Liver (tissue), 9 donors: ENCODE data around the gene TSPAN18. TPM values are rescaled to one million over a fixed set of nuclear protein-coding genes. Genes with fewer than 3 reads are reported as not detected.

Experiments
- DNase-seq: peaks from one replicate; pipeline ENCODE4 v3.0.0-alpha.2; 2017; ENCODE audit warnings: low spot score
- H3K27ac ChIP-seq, 2 donors: one replicate each; pipeline ENCODE4 v1.7.0; 2013; ENCODE audit warnings: inconsistent platforms in 2 of 2, low read length in 2 of 2, control low read depth in 1 of 2, low read depth in 1 of 2, mild to moderate bottlenecking in 1 of 2
- H3K27me3 ChIP-seq, 4 donors: one replicate each; pipeline versions ENCODE4 v1.6.1 to v1.7.0; 2013; ENCODE audit warnings: low read length in 3 of 4, inconsistent platforms in 1 of 4, mild to moderate bottlenecking in 1 of 4, moderate library complexity in 1 of 4; ENCODE audit not compliant: control insufficient read depth in 4 of 4, insufficient read depth in 4 of 4
- H3K36me3 ChIP-seq, 4 donors: one replicate each; pipeline versions ENCODE4 v1.6.1 to v1.7.0; 2013; ENCODE audit warnings: low read length in 3 of 4, mild to moderate bottlenecking in 3 of 4, low read depth in 1 of 4, moderate library complexity in 1 of 4; ENCODE audit not compliant: control insufficient read depth in 4 of 4, insufficient read depth in 3 of 4
- H3K4me1 ChIP-seq, 4 donors: one replicate each; pipeline versions ENCODE4 v1.6.1 to v1.7.0; 2013; ENCODE audit warnings: low read length in 3 of 4, mild to moderate bottlenecking in 3 of 4, moderate library complexity in 1 of 4; ENCODE audit not compliant: control insufficient read depth in 4 of 4, insufficient read depth in 4 of 4
- H3K4me3 ChIP-seq, 3 donors: one replicate each; pipeline versions ENCODE4 v1.6.1 to v1.7.0; 2013; ENCODE audit warnings: low read length in 3 of 3, control low read depth in 1 of 3, low read depth in 1 of 3, mild to moderate bottlenecking in 1 of 3
- H3K9ac ChIP-seq, 2 donors: one replicate each; pipeline ENCODE4 v1.7.0; 2013; ENCODE audit warnings: low read length in 2 of 2, mild to moderate bottlenecking in 2 of 2, moderate library complexity in 2 of 2, control low read depth in 1 of 2, low read depth in 1 of 2
- H3K9me3 ChIP-seq, 4 donors: one replicate each; pipeline versions ENCODE4 v1.6.1 to v1.7.0; 2013; ENCODE audit warnings: low read length in 3 of 4; ENCODE audit not compliant: control insufficient read depth in 4 of 4
- ATF3 ChIP-seq: IDR thresholded peaks from 2 replicates; pipeline ENCODE4 v1.6.1; 2016; ENCODE audit warnings: antibody characterized with exemption
- EGR1 ChIP-seq, 2 donors: IDR thresholded peaks; 2 replicates each; pipeline ENCODE4 v1.6.1; 2016 to 2018; ENCODE audit warnings: antibody characterized with exemption in 2 of 2, low read depth in 2 of 2
- FOXA1 ChIP-seq: IDR thresholded peaks from 2 replicates; pipeline ENCODE4 v1.6.1; 2016; ENCODE audit warnings: antibody characterized with exemption
- FOXA2 ChIP-seq: IDR thresholded peaks from 2 replicates; pipeline ENCODE4 v1.6.1; 2016; ENCODE audit warnings: antibody characterized with exemption
- GABPA ChIP-seq, 2 donors: IDR thresholded peaks in 1 of 2; conservative IDR thresholded peaks in 1 of 2; 2 replicates each; pipeline ENCODE4 v1.6.1; 2016; ENCODE audit warnings: antibody characterized with exemption in 2 of 2, mild to moderate bottlenecking in 1 of 2, moderate library complexity in 1 of 2
- HNF4A ChIP-seq, 2 donors: conservative IDR thresholded peaks; 2 replicates each; pipeline ENCODE4 v1.6.1; 2016; ENCODE audit warnings: antibody characterized with exemption in 2 of 2, mild to moderate bottlenecking in 2 of 2
- HNF4G ChIP-seq: IDR thresholded peaks from 2 replicates; pipeline ENCODE4 v1.6.1; 2016; ENCODE audit warnings: antibody characterized with exemption
- JUND ChIP-seq, 2 donors: IDR thresholded peaks; 2 replicates each; pipeline ENCODE4 v1.6.1; 2016; ENCODE audit warnings: antibody characterized with exemption in 2 of 2
- NR2F2 ChIP-seq: IDR thresholded peaks from 2 replicates; pipeline ENCODE4 v1.6.1; 2016; ENCODE audit warnings: antibody characterized with exemption
- RAD21 ChIP-seq, 2 donors: IDR thresholded peaks; 2 replicates each; pipeline ENCODE4 v1.6.1; 2016; ENCODE audit warnings: antibody characterized with exemption in 2 of 2, mild to moderate bottlenecking in 2 of 2
- RXRA ChIP-seq, 2 donors: IDR thresholded peaks; 2 replicates each; pipeline ENCODE4 v1.6.1; 2017 to 2018; ENCODE audit warnings: antibody characterized with exemption in 2 of 2, mild to moderate bottlenecking in 1 of 2
- SP1 ChIP-seq: IDR thresholded peaks from 2 replicates; pipeline ENCODE4 v1.6.1; 2018; ENCODE audit warnings: antibody characterized with exemption, mild to moderate bottlenecking
- TAF1 ChIP-seq: conservative IDR thresholded peaks from 2 replicates; pipeline ENCODE4 v1.6.1; 2016; ENCODE audit warnings: antibody characterized with exemption, mild to moderate bottlenecking
- YY1 ChIP-seq: IDR thresholded peaks from 2 replicates; pipeline ENCODE4 v1.6.1; 2016; ENCODE audit warnings: antibody characterized with exemption, mild to moderate bottlenecking
- ZBTB33 ChIP-seq: IDR thresholded peaks from 2 replicates; pipeline ENCODE4 v1.6.1; 2016; ENCODE audit warnings: antibody characterized with exemption
- WGBS: extraction: QIAGEN DNeasy Blood & Tissue Kit; methylation state at CpG from one replicate; pipeline ENCODE4 v1.1.7; 2013; 5-methylcytosine and 5-hydroxymethylcytosine counted together
- polyA plus RNA-seq, 2 donors: library from polyadenylated mRNA; stranded (reverse) in 1 of 2; unstranded in 1 of 2; fragments of 200-250 nt in 1 of 2; fragments of >200 nt in 1 of 2; fragmentation: Nextera tagmentation in 1 of 2; extraction: Ambion mirVana in 1 of 2; gene quantifications; one replicate each; pipeline versions ENCODE4 v1.2.1 to v1.2.3, GENCODE V29; 2013 to 2015
- total RNA-seq, 2 donors: library from RNA; depleted of rRNA; stranded (reverse); fragments of >200 nt; gene quantifications; one replicate each; pipeline ENCODE4 v1.2.3, GENCODE V29; 2014
- TF ChIP-seq, protein P1 (sequence below): IDR thresholded peaks from 2 replicates; pipeline ENCODE4 v1.6.1; 2016; ENCODE audit warnings: antibody characterized with exemption
- TF ChIP-seq, protein P2 (sequence below): fragments of 150-350 bp; IDR thresholded peaks from 2 replicates; pipeline ENCODE4 v1.5.1; 2017; ENCODE audit warnings: improper control_type of control experiment, low read depth, low read length; ENCODE audit not compliant: missing input control
- TF ChIP-seq, protein P3 (sequence below): IDR thresholded peaks from 2 replicates; pipeline ENCODE4 v1.6.1; 2016; ENCODE audit warnings: antibody characterized with exemption, mild to moderate bottlenecking
- donor health status: healthy.
- donor health status: healthy.
- donor health status: healthy.
- donor health status: healthy.
- donor health status: healthy.

The TSPAN18 gene
- total and polyA plus RNA-seq, 4 donors: 1.2 to 5.0 (median 2.8) TPM

DNA sequence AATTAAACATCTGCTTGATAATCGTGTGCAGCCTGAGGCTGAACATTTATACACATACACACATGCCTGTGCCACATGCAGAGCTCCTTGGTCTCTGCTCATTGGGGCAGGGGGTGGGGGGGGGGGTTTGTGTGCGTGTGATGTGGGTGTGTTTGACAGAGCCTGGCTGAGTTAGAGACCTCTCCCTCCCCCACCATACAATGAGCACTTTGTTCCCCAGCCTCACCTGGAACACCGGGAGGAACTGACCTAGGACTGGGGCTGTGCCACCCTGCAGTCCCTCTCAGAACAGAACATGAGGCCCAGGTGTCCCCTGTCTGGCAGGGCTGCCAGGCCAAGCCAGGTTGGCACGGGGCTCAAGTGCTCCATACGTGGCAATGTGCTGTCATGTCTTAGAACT lies 127.3 kb downstream of the TSPAN18 start:
- 75% methylated on average over 5 of the region's 5 CpGs for WGBS
- TF ChIP-seq YY1 (no peak), RAD21 (IDR thresholded peaks at IDR 0.05) (no peak), HNF4G (no peak), GABPA (IDR thresholded peaks at IDR 0.05 in 1 of 2, conservative IDR thresholded peaks at IDR 0.05 in 1 of 2) (no peak), TAF1 (no peak), RXRA (IDR thresholded peaks at IDR 0.05) (no peak), HNF4A (conservative IDR thresholded peaks at IDR 0.05) (no peak), ZBTB33 (no peak), JUND (IDR thresholded peaks at IDR 0.05) (no peak), SP1 (no peak)
- TF ChIP-seq, protein P1, sequence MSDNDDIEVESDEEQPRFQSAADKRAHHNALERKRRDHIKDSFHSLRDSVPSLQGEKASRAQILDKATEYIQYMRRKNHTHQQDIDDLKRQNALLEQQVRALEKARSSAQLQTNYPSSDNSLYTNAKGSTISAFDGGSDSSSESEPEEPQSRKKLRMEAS: no peak
- TF ChIP-seq, protein P2, sequence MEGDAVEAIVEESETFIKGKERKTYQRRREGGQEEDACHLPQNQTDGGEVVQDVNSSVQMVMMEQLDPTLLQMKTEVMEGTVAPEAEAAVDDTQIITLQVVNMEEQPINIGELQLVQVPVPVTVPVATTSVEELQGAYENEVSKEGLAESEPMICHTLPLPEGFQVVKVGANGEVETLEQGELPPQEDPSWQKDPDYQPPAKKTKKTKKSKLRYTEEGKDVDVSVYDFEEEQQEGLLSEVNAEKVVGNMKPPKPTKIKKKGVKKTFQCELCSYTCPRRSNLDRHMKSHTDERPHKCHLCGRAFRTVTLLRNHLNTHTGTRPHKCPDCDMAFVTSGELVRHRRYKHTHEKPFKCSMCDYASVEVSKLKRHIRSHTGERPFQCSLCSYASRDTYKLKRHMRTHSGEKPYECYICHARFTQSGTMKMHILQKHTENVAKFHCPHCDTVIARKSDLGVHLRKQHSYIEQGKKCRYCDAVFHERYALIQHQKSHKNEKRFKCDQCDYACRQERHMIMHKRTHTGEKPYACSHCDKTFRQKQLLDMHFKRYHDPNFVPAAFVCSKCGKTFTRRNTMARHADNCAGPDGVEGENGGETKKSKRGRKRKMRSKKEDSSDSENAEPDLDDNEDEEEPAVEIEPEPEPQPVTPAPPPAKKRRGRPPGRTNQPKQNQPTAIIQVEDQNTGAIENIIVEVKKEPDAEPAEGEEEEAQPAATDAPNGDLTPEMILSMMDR: no peak
- Histone ChIP-seq H3K4me3 (no peak overlapping the region), H3K36me3 (no peaks in the 10 kb centered on the region), H3K27me3 (no peaks in the 10 kb centered on the region), H3K27ac (no peak overlapping the region), H3K9ac (no peak overlapping the region), H3K4me1 (no peaks in the 10 kb centered on the region), H3K9me3 (no peaks in the 10 kb centered on the region)
- no peak for DNase-seq

- H3K4me3 ChIP-seq: no peak overlapping the region
- no peak overlapping the region for H3K9ac ChIP-seq
- TF ChIP-seq EGR1 (IDR thresholded peaks at IDR 0.05; ENCODE audit: low read depth in 2 of 2) (no peak), NR2F2 (no peak), RXRA (IDR thresholded peaks at IDR 0.05) (no peak), SP1 (no peak), RAD21 (IDR thresholded peaks at IDR 0.05) (no peak), HNF4G (no peak), FOXA2 (no peak), YY1 (no peak), ATF3 (no peak), FOXA1 (no peak), GABPA (IDR thresholded peaks at IDR 0.05 in 1 of 2, conservative IDR thresholded peaks at IDR 0.05 in 1 of 2) (no peak), TAF1 (no peak), HNF4A (conservative IDR thresholded peaks at IDR 0.05) (no peak), ZBTB33 (no peak), JUND (IDR thresholded peaks at IDR 0.05) (no peak)
- TF ChIP-seq, protein P2: no peak
- TF ChIP-seq, protein P3, sequence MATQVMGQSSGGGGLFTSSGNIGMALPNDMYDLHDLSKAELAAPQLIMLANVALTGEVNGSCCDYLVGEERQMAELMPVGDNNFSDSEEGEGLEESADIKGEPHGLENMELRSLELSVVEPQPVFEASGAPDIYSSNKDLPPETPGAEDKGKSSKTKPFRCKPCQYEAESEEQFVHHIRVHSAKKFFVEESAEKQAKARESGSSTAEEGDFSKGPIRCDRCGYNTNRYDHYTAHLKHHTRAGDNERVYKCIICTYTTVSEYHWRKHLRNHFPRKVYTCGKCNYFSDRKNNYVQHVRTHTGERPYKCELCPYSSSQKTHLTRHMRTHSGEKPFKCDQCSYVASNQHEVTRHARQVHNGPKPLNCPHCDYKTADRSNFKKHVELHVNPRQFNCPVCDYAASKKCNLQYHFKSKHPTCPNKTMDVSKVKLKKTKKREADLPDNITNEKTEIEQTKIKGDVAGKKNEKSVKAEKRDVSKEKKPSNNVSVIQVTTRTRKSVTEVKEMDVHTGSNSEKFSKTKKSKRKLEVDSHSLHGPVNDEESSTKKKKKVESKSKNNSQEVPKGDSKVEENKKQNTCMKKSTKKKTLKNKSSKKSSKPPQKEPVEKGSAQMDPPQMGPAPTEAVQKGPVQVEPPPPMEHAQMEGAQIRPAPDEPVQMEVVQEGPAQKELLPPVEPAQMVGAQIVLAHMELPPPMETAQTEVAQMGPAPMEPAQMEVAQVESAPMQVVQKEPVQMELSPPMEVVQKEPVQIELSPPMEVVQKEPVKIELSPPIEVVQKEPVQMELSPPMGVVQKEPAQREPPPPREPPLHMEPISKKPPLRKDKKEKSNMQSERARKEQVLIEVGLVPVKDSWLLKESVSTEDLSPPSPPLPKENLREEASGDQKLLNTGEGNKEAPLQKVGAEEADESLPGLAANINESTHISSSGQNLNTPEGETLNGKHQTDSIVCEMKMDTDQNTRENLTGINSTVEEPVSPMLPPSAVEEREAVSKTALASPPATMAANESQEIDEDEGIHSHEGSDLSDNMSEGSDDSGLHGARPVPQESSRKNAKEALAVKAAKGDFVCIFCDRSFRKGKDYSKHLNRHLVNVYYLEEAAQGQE: no peak
- TF ChIP-seq, protein P1: no peak
- no peaks in the 10 kb centered on the region for H3K4me1 ChIP-seq
- 85% methylated on average over 5 of the region's 5 CpGs for WGBS
- no peak for DNase-seq
- H3K9me3 ChIP-seq: no peaks in the 10 kb centered on the region
- no peaks in the 10 kb centered on the region for H3K27me3 ChIP-seq
- H3K27ac ChIP-seq: no peak overlapping the region
- no peaks in the 10 kb centered on the region for H3K36me3 ChIP-seq
Observed at GRCh38 chr11:44854741-44855492, 128.2 kb downstream of the TSPAN18 start.
